H9 (cell line): Measurements from ENCODE around the gene RNU1-3. TPM values are rescaled to one million over a fixed set of nuclear protein-coding genes. Genes with fewer than 3 reads are reported as not detected.
"Not testable (repeated sequence)": the region's sequence is repeated elsewhere in the genome, so short reads cannot be mapped to it uniquely, and the experiment has no call there.

ENCODE experiments used
- DNase-seq: peaks from one replicate; pipeline ENCODE4 v3.0.0-alpha.2; 2017
- H2AFZ ChIP-seq: one replicate; pipeline ENCODE4 v1.6.1; 2013; ENCODE audit warnings: mild to moderate bottlenecking, low read length, control low read depth, moderate library complexity
- H2AK5ac ChIP-seq: 2 replicates; pipeline ENCODE4 v1.6.1; 2013; ENCODE audit warnings: low read length, control low read depth, mixed read lengths; ENCODE audit not compliant: insufficient read length
- H2BK120ac ChIP-seq: one replicate; pipeline ENCODE4 v1.6.1; 2013; ENCODE audit warnings: low read depth, mild to moderate bottlenecking, low read length, control low read depth, inconsistent platforms; ENCODE audit not compliant: poor library complexity, severe bottlenecking
- H2BK12ac ChIP-seq: 2 replicates; pipeline ENCODE4 v1.6.1; 2013; ENCODE audit warnings: low read length, control low read depth, mixed read lengths, low read depth; ENCODE audit not compliant: insufficient read length
- H2BK15ac ChIP-seq: 2 replicates; pipeline ENCODE4 v1.6.1; 2013; ENCODE audit warnings: low read depth, low read length, control low read depth
- H2BK20ac ChIP-seq: one replicate; pipeline ENCODE4 v1.6.1; 2013; ENCODE audit warnings: low read depth, mild to moderate bottlenecking, low read length, control low read depth, inconsistent platforms; ENCODE audit not compliant: poor library complexity, severe bottlenecking
- H2BK5ac ChIP-seq: 2 replicates; pipeline ENCODE4 v1.6.1; 2013; ENCODE audit warnings: low read length, control low read depth, mixed read lengths; ENCODE audit not compliant: insufficient read length
- H3K14ac ChIP-seq: 2 replicates; pipeline ENCODE4 v1.6.1; 2013; ENCODE audit warnings: low read length, control low read depth; ENCODE audit not compliant: insufficient read depth
- H3K18ac ChIP-seq: 2 replicates; pipeline ENCODE4 v1.6.1; 2013; ENCODE audit warnings: low read depth, mild to moderate bottlenecking, mixed read lengths, low read length, control low read depth; ENCODE audit not compliant: insufficient read length
- H3K23ac ChIP-seq: 2 replicates; pipeline ENCODE4 v1.6.1; 2013; ENCODE audit warnings: low read length, control low read depth, mixed read lengths, low read depth; ENCODE audit not compliant: insufficient read length
- H3K23me2 ChIP-seq: 2 replicates; pipeline ENCODE4 v1.6.1; 2013; ENCODE audit warnings: low read depth, mild to moderate bottlenecking, mixed read lengths, low read length, control low read depth; ENCODE audit not compliant: insufficient read length, poor library complexity, severe bottlenecking
- H3K27ac ChIP-seq: 2 replicates; pipeline ENCODE4 v1.5.1; 2013; ENCODE audit warnings: low read length, control low read depth, mixed read lengths, low read depth; ENCODE audit not compliant: insufficient read length
- H3K27me3 ChIP-seq: 2 replicates; pipeline ENCODE4 v1.6.1; 2013; ENCODE audit warnings: low read length, control low read depth, inconsistent platforms; ENCODE audit not compliant: insufficient read depth
- H3K4ac ChIP-seq: 2 replicates; pipeline ENCODE4 v1.6.1; 2013; ENCODE audit warnings: low read depth, mild to moderate bottlenecking, control low read depth, inconsistent platforms, low read length, moderate library complexity
- H3K4me1 ChIP-seq: 2 replicates; pipeline ENCODE4 v1.6.1; 2013; ENCODE audit warnings: low read length, control low read depth, inconsistent platforms; ENCODE audit not compliant: insufficient read depth
- H3K4me2 ChIP-seq: 2 replicates; pipeline ENCODE4 v1.6.1; 2013; ENCODE audit warnings: low read length, control low read depth, mixed read lengths; ENCODE audit not compliant: insufficient read length, insufficient read depth
- H3K56ac ChIP-seq: 2 replicates; pipeline ENCODE4 v1.6.1; 2013; ENCODE audit warnings: low read depth, mild to moderate bottlenecking, mixed read lengths, low read length, control low read depth; ENCODE audit not compliant: insufficient read length
- H3K79me1 ChIP-seq: 2 replicates; pipeline ENCODE4 v1.6.1; 2013; ENCODE audit warnings: low read depth, mild to moderate bottlenecking, moderate library complexity, low read length, control low read depth, inconsistent platforms; ENCODE audit not compliant: insufficient read depth, poor library complexity, severe bottlenecking
- H3K79me2 ChIP-seq: 2 replicates; pipeline ENCODE4 v1.6.1; 2013; ENCODE audit warnings: low read length, control low read depth, inconsistent platforms; ENCODE audit not compliant: insufficient read depth
- H3K9ac ChIP-seq: 2 replicates; pipeline ENCODE4 v1.6.1; 2013; ENCODE audit warnings: low read length, control low read depth, mixed read lengths; ENCODE audit not compliant: insufficient read length; ENCODE audit errors: extremely low read depth
- H3K9me3 ChIP-seq: one replicate; pipeline ENCODE4 v1.6.1; 2013; ENCODE audit warnings: low read depth, low read length, inconsistent platforms; ENCODE audit not compliant: control insufficient read depth
- H3T11ph ChIP-seq: one replicate; pipeline ENCODE4 v1.6.1; 2013; ENCODE audit warnings: mild to moderate bottlenecking, low read length, control low read depth, inconsistent platforms
- H4K20me1 ChIP-seq: one replicate; pipeline ENCODE4 v1.6.1; 2013; ENCODE audit not compliant: control insufficient read depth, insufficient read length, insufficient read depth
- H4K5ac ChIP-seq: 2 replicates; pipeline ENCODE4 v1.6.1; 2013; ENCODE audit warnings: low read depth, mild to moderate bottlenecking, mixed read lengths, low read length, control low read depth; ENCODE audit not compliant: insufficient read length
- H4K8ac ChIP-seq: replicated peaks from 2 replicates; pipeline ENCODE4 v1.6.1; 2013; ENCODE audit warnings: low read length, control low read depth, mixed read lengths, low read depth; ENCODE audit not compliant: insufficient read length
- H4K91ac ChIP-seq: 2 replicates; pipeline ENCODE4 v1.6.1; 2013; ENCODE audit warnings: low read depth, mild to moderate bottlenecking, moderate library complexity, mixed read lengths, low read length, control low read depth; ENCODE audit not compliant: insufficient read length
- H3K27ac Mint-ChIP-seq, 3 experiments: 2 replicates in 2 of 3; 3 replicates in 1 of 3; pipeline ENCODE4 v1.8.0; 2020 to 2021; ENCODE audit warnings: mixed read lengths in 3 of 3, mild to moderate bottlenecking in 1 of 3, moderate library complexity in 1 of 3
- H3K27me3 Mint-ChIP-seq: 2 replicates; pipeline ENCODE4 v1.8.0; 2021; ENCODE audit warnings: low read depth, mild to moderate bottlenecking, moderate library complexity, mixed read lengths
- H3K36me3 Mint-ChIP-seq, 3 experiments: 2 replicates in 2 of 3; 3 replicates in 1 of 3; pipeline ENCODE4 v1.8.0; 2020 to 2021; ENCODE audit warnings: low read depth in 3 of 3, mixed read lengths in 3 of 3; ENCODE audit not compliant: insufficient read depth in 1 of 3
- H3K4me1 Mint-ChIP-seq, 2 experiments: 2 replicates each; pipeline ENCODE4 v1.8.0; 2020; ENCODE audit warnings: mixed read lengths in 2 of 2
- H3K4me3 Mint-ChIP-seq, 2 experiments: 2 replicates in 1 of 2; 3 replicates in 1 of 2; pipeline ENCODE4 v1.8.0; 2020 to 2021; ENCODE audit warnings: mild to moderate bottlenecking in 2 of 2, mixed read lengths in 2 of 2, moderate library complexity in 1 of 2
- H3K9me3 Mint-ChIP-seq, 2 experiments: 2 replicates in 1 of 2; 3 replicates in 1 of 2; pipeline ENCODE4 v1.8.0; 2020; ENCODE audit warnings: mild to moderate bottlenecking in 2 of 2, mixed read lengths in 2 of 2, moderate library complexity in 1 of 2
- whole genome bisulfite sequencing: extraction: QIAGEN DNeasy Blood & Tissue Kit; methylation state at CpG from one replicate; pipeline ENCODE4 v1.1.7; 2013; ENCODE audit warnings: missing lambda C conversion rate, low lambda C conversion rate, mixed read lengths; ENCODE audit not compliant: insufficient read length; ENCODE audit errors: extremely low coverage; 5-methylcytosine and 5-hydroxymethylcytosine counted together
- total RNA-seq: library from RNA; stranded (reverse); gene quantifications from 2 replicates; pipeline ENCODE4 v1.2.1, GENCODE V29; 2021

Gene RNU1-3
- total RNA-seq, 1 experiment from 2014 or later: 2,051 TPM

DNA sequence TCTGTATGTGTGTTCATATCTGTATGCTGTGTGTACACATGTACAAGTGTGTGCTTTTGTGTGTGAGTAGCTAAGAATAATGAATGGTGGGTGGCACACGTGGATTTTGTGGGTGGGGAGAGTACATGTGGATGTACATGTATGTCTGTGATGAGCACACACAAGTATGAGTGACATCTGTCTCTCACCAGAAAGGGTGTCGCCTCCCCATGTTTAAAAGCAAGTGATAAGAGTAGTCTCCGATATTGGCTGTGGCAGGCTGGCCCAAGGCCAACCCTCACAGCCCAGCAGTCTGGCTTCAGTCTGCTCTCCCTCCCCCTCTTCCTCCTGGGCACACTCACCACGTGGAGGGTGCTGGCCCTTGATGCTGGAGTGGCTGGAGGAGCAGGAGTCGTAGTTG, 36.9 kb upstream of the RNU1-3 start:
- H3T11ph ChIP-seq, H3K4ac ChIP-seq, H3K27me3 ChIP-seq, H4K5ac ChIP-seq, H3K9me3 Mint-ChIP-seq, H4K91ac ChIP-seq, H3K4me2 ChIP-seq, H3K9me3 ChIP-seq, H3K27me3 Mint-ChIP-seq, H3K79me1 ChIP-seq, H3K27ac ChIP-seq, H3K9ac ChIP-seq, H3K79me2 ChIP-seq, H2AK5ac ChIP-seq, H2BK12ac ChIP-seq, H4K20me1 ChIP-seq, H3K36me3 Mint-ChIP-seq, H4K8ac ChIP-seq, H3K4me1 ChIP-seq, H3K56ac ChIP-seq, H3K27ac Mint-ChIP-seq, H3K4me3 Mint-ChIP-seq, H3K23ac ChIP-seq, H3K14ac ChIP-seq, H3K23me2 ChIP-seq, H2AFZ ChIP-seq, H2BK20ac ChIP-seq, H2BK120ac ChIP-seq, H2BK5ac ChIP-seq, H3K18ac ChIP-seq, DNase-seq, H2BK15ac ChIP-seq, H3K4me1 Mint-ChIP-seq: not testable (repeated sequence)
- WGBS: no CpG with 5 or more reads among the region's 5 CpGs

DNA sequence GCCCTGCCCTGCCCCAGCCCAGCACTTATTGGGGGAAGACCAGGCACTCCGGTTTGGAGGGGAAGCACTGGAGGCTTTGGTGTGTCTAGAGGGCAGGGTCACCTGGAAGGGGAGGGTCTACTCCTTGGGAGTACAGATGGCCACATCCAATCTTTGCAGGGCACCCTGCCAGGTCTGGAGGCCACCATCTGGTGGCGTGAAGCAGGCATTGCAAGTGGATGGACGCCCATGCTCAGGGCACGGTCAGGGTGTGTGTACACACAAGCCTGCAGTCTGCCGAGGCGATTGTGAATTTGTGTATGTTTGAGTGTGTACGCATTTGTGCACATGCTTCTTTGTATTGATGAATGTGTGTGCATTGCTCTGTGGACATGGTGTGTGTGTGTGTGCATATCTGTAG, 36.4 kb upstream of the RNU1-3 start:
- H3K4me3 Mint-ChIP-seq, H3K56ac ChIP-seq, H3K9me3 Mint-ChIP-seq, H2BK15ac ChIP-seq, H3K79me2 ChIP-seq, H3K4ac ChIP-seq, H2BK12ac ChIP-seq, H3K4me2 ChIP-seq, H2BK5ac ChIP-seq, H4K5ac ChIP-seq, H4K8ac ChIP-seq, H3T11ph ChIP-seq, H2BK120ac ChIP-seq, DNase-seq, H3K23me2 ChIP-seq, H4K91ac ChIP-seq, H3K23ac ChIP-seq, H3K27ac Mint-ChIP-seq, H2BK20ac ChIP-seq, H3K4me1 ChIP-seq, H3K14ac ChIP-seq, H3K79me1 ChIP-seq, H3K27ac ChIP-seq, H3K9ac ChIP-seq, H3K27me3 ChIP-seq, H2AK5ac ChIP-seq, H3K9me3 ChIP-seq, H3K36me3 Mint-ChIP-seq, H3K4me1 Mint-ChIP-seq, H4K20me1 ChIP-seq, H3K18ac ChIP-seq, H2AFZ ChIP-seq, H3K27me3 Mint-ChIP-seq: not testable (repeated sequence)
- WGBS: no CpG with 5 or more reads among the region's 7 CpGs
